Measurements from ENCODE around the gene LYST.
"Not testable (repeated sequence)": the region's sequence is repeated elsewhere in the genome, so short reads cannot be mapped to it uniquely, and the experiment has no call there.

The LYST gene

DNA sequence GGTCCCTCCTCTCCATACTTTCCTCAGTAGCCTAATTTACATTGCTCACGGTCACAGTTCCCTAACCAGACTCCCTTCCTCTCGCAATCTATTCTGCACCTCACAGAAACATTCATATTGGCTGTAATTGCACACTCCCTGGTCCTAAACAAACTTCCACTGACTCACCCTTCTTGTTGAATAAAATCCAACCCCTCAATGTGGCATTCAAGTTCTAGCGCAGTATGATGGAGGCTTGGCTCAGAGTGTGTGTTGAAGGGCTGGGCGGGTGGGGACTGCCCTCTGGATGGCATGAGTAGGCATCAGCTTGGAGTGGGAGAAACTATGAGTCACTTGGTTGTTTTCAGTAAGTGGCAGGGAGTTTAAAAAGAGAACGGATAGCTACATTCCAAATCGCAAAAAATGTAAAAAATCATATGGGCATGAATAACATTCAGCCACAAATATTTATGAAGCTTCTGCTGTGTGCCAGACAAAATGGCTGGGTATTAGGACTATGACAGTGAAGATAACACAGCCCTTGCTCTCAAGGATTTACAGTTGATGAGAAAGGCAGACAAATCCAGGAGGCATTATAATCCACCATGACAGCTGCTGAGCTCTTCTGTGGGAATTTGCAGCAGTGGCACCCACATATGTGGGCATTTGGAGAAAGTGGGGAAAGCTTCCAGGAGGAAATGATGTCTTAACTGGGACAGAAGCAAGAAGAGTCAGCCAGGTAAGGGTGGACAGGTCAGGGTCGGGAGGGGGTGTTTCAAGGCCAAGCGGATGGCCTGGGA, 42.2 kb upstream of the LYST start:
- H3K4me3 ChIP-seq (ENCODE audit: low read depth, low read length), result no peak overlapping the region
- no peak for DNase-seq (ENCODE audit: low read depth)
- TF ChIP-seq, protein P1, sequence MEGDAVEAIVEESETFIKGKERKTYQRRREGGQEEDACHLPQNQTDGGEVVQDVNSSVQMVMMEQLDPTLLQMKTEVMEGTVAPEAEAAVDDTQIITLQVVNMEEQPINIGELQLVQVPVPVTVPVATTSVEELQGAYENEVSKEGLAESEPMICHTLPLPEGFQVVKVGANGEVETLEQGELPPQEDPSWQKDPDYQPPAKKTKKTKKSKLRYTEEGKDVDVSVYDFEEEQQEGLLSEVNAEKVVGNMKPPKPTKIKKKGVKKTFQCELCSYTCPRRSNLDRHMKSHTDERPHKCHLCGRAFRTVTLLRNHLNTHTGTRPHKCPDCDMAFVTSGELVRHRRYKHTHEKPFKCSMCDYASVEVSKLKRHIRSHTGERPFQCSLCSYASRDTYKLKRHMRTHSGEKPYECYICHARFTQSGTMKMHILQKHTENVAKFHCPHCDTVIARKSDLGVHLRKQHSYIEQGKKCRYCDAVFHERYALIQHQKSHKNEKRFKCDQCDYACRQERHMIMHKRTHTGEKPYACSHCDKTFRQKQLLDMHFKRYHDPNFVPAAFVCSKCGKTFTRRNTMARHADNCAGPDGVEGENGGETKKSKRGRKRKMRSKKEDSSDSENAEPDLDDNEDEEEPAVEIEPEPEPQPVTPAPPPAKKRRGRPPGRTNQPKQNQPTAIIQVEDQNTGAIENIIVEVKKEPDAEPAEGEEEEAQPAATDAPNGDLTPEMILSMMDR (IDR thresholded peaks at IDR 0.05; ENCODE audit: insufficient read depth, low read depth, low read length, missing control alignments), result no peak

DNA sequence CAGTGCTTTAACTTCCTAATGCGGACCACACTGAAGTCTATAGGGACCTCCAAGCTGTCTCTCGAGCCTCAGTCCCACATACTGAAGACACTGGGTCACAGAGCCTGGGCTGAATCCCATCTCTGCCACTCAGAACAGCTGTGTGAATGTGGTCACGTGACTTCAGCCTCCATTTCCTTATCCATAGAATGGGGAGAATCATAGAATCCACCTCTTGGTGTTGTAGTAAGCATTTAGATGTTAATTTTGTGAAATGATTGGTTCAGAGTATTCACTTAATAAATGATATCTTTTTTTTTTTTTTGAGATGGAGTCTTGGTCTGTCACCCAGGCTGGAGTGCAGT, 41.2 kb upstream of the LYST start:
- no peak overlapping the region for H3K4me3 ChIP-seq (ENCODE audit: low read depth, low read length)
- no peak for DNase-seq (ENCODE audit: low read depth)
- TF ChIP-seq, protein P1 (IDR thresholded peaks at IDR 0.05; ENCODE audit: insufficient read depth, low read depth, low read length, missing control alignments), result no peak

DNA sequence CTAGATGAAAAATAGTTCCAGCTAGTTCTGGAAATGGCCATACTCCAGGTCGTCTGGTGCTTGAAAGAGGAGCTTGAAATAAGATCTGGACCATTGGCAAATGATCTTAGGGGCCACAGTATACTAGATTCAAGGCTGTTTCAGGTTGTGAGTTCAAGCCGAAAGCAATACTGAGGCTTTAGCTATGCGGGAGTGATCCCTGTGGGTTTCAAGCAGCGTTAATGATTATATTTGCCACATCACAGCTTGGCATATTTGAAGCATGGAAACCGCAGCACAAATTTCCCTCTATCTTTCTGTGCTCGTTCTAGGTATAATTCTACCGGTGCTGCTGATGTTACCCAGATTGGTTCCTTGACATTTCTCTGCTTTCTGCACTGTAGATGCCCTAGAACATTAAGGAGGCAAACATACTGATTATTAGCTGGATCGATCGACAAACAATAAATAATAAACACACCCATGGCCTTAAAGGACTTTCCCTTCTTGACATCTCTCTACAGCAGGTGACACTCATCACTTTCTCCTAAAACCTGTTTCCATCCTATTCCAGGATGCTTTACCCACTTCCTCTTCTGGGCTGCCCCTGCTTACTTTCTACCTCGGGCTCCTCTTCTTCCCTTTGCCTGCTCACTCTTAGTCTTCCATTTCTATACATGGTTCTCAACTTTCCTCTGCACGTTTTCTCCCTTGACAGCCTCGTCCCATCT, 40.6 kb upstream of the LYST start:
- H3K4me3 ChIP-seq (ENCODE audit: low read depth, low read length), result no peak overlapping the region
- TF ChIP-seq, protein P1 (IDR thresholded peaks at IDR 0.05; ENCODE audit: insufficient read depth, low read depth, low read length, missing control alignments), result no peak
- no peak for DNase-seq (ENCODE audit: low read depth)

DNA sequence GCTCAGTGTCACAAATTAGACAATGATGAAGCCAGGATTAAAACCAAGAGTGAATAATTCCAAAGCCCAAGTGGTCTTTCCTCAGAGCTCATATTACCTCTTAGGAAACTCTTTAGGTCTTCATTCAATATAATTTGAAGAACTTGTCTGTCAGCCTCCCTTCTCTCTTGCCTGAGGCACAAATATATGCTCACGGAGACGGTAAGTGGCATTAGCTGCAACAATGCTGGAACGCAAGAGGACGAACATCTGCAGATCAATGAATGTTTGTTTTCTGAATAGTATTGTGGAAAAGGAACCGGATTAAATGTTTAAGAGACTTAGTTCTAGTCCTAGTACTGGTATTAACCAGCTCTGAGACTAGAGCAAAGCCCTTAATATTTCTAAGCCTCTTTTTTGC, 39.7 kb upstream of the LYST start:
- no peak overlapping the region for H3K4me3 ChIP-seq (ENCODE audit: low read depth, low read length)
- TF ChIP-seq, protein P1 (IDR thresholded peaks at IDR 0.05; ENCODE audit: insufficient read depth, low read depth, low read length, missing control alignments), result no peak

DNA sequence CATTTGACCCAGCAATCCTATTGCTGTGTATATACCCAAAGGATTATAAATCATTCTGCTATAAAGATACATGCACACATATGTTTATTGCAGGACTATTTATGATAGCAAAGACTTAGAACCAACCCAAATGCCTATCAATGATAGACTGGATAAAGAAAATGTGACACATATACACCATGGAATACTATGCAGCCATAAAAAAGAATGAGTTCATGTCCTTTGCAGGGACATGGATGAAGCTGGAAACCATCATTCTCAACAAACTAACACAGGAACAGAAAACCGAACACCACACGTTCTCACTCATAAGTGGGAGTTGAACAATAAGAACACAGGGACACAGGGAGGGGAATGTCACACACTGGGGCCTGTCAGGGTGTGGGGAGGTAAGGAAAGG, 37.1 kb upstream of the LYST start:
- not testable (repeated sequence) for H3K4me3 ChIP-seq (ENCODE audit: low read depth, low read length); DNase-seq (ENCODE audit: low read depth)

More for the DNA sequence above, 39.7 kb upstream of the LYST start:
- no peak for DNase-seq (ENCODE audit: low read depth)

DNA sequence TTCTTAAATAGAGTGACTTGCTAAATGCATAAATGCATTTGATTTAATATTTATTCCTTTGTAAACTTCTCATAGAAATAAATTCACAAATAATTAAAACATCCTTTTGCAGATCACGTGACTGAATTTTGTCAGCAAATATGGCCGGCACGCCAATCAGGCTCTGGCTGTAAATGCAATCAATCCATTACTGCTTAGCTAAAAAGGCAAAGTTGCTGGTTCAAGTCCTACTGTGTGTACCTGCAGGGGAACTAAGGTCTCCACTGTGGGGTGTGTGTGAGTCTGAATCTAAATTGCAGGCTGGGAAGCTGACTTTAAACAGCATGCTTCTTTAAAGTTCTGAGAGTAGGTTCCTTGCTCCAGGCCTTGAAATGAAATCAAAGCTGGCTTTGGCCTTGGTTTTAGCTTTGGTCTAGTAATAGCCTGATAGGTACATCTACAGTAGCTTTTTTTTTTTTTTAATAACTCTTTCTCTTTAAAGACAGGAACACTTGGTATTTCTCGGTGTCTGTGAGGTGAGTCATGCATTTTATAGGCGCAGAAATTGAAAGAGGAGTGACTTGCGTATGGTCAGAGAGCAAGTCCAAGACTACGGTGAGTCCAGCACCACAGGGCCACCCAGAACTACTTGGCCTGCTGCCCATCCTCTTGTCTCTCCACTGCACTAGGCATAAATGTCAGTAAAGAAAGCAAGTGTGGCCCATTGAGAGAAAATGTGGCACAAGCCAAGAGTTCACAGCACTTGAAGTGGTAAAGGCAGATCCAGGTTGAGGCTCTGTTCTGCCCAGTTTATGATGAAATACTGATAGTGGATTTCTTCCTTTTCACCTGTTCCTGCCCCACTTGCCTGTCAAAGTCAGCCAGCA, 36.2 kb upstream of the LYST start:
- H3K4me3 ChIP-seq (ENCODE audit: low read depth, low read length), result no peak overlapping the region
- TF ChIP-seq, protein P1 (IDR thresholded peaks at IDR 0.05; ENCODE audit: insufficient read depth, low read depth, low read length, missing control alignments), result no peak
- no peak for DNase-seq (ENCODE audit: low read depth)

DNA sequence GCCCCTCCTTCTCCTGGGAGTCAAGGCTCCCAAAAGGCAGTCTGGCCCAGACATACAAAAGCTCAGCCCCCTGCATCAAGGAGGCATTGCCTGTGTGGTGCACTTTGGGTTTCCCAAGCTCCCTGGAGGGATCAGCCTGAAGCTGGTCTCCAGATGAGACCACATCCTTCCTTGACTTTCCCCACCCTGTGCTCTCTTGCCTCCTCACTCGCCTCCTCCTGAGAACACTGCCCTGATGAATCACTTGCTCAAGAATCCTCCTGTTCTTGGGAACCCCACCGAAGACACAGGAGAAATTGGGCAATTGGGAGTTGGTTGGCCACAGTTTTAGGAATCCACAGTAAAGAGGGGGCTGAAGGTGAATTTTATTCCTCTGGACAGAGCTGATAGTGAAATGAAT, 34.8 kb upstream of the LYST start:
- TF ChIP-seq, protein P1 (IDR thresholded peaks at IDR 0.05; ENCODE audit: insufficient read depth, low read depth, low read length, missing control alignments), result no peak
- DNase-seq (ENCODE audit: low read depth), result no peak

More for the DNA sequence above, 34.8 kb upstream of the LYST start:
- no peak overlapping the region for H3K4me3 ChIP-seq (ENCODE audit: low read depth, low read length)
